ENCODE measurements around the gene EPHB3.

Gene EPHB3

GRCh38 chr3:184546252-184546651, 15.3 kb upstream of the EPHB3 start:
- Histone ChIP-seq H3K27me3 (ENCODE audit: insufficient read depth, low read length) (peaks cover 7% of the 10 kb centered on the region; the same call in 1 of the 2 replicates), H3K9ac (ENCODE audit: low read depth, low read length) (no peak overlapping the region), H3K36me3 (ENCODE audit: insufficient read depth, low read depth, low read length) (no peaks in the 10 kb centered on the region), H3K27ac (ENCODE audit: low read length) (no peak overlapping the region), H3K9me3 (ENCODE audit: insufficient read depth, low read depth, low read length) (no peaks in the 10 kb centered on the region), H3K4me3 (ENCODE audit: low read length) (no peak overlapping the region), H3K4me1 (ENCODE audit: insufficient read depth, low read length) (no peaks in the 10 kb centered on the region)

DNA sequence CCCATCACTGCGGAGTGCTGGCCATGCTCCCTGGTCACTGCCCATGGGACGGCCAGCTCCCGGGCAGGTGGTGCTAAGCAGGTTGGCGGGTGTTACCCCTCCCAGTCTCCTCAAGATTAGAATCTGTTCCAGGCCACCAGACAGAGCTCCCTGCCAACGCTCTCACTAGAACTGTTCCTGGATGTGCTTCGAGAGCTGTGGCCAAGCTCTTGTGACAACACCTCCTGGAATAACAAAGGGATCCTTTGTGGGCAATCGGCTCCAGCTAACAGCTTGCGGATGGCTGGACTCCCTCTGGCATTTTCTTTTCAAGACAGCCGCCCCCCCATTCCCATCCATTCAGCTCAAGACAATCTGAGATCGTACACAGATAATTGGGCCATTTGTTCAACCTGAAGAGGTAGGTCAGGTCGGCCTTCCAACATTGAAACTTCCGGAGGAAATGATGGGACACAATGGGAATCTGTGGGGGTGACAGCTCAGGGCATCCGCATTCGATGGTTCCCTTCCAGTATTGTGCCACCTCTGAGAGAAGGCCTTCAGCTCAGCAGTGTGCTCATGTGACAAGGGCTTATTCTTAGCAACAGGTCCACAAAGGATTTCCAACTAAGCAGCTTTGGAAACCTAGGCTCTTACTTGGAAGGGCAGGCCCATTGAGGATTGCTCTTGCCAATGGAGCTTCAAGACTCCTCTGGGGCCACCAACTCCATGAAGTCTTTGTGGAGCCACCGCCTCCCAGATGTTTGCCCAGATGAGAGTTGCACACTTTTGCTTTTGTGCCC, 11.6 kb upstream of the EPHB3 start:
- Histone ChIP-seq H3K4me3 (ENCODE audit: low read length) (no peak overlapping the region), H3K9ac (ENCODE audit: low read depth, low read length) (no peak overlapping the region), H3K4me1 (ENCODE audit: insufficient read depth, low read length) (no peaks in the 10 kb centered on the region), H3K36me3 (ENCODE audit: insufficient read depth, low read depth, low read length) (no peaks in the 10 kb centered on the region), H3K27ac (ENCODE audit: low read length) (no peak overlapping the region), H3K9me3 (ENCODE audit: insufficient read depth, low read depth, low read length) (no peaks in the 10 kb centered on the region), H3K27me3 (ENCODE audit: insufficient read depth, low read length) (peaks cover 9% of the 10 kb centered on the region; the same call in 1 of the 2 replicates)

- H3K27me3 ChIP-seq (ENCODE audit: insufficient read depth, low read length) = peaks cover 10% of the 10 kb centered on the region; the same call in 1 of the 2 replicates
Observed at GRCh38 chr3:184551103-184551502, 10.5 kb upstream of the EPHB3 start.

DNA sequence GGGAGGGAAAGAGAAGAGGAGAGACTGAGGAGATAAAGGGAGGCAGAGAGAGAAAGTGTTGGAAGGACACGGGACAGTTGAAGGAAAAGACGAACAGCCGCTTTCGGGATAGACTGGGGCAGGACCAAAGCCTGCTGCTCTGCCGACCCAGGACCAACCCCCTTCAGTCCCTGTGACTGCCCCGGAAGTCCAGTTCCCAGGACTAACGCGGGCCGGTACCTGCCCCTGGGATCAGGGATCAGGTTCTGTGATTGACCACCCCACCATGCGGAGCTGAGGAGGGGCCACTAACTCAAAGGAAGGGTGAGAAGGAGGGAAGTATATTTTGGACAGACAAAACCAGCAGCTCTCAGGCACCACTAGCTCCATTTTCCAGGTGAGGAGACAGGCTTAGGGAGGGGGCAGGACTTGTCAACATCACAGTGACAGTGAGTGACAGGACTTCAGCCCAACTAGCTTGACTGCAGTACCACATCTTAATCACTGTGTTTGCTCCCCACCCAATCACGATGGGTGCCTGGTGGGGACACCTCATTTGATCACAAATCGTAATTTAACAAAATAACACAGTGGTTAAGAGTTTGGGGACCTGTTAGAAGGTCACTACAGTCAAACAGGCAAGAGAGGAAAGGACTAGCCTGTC, 9.8 kb upstream of the EPHB3 start:
- no peak overlapping the region for H3K4me3 ChIP-seq (ENCODE audit: low read length)
- H3K9ac ChIP-seq (ENCODE audit: low read depth, low read length) = no peak overlapping the region
- no peaks in the 10 kb centered on the region; the same call in 1 of the 2 replicates for H3K4me1 ChIP-seq (ENCODE audit: insufficient read depth, low read length)
- H3K9me3 ChIP-seq (ENCODE audit: insufficient read depth, low read depth, low read length) = no peaks in the 10 kb centered on the region
- no peak overlapping the region for H3K27ac ChIP-seq (ENCODE audit: low read length)
- H3K27me3 ChIP-seq (ENCODE audit: insufficient read depth, low read length) = peaks cover 16% of the 10 kb centered on the region
- H3K36me3 ChIP-seq (ENCODE audit: insufficient read depth, low read depth, low read length) = no peaks in the 10 kb centered on the region

More at GRCh38 chr3:184551103-184551502, 10.5 kb upstream of the EPHB3 start:
- H3K27ac ChIP-seq (ENCODE audit: low read length) = no peak overlapping the region
- H3K36me3 ChIP-seq (ENCODE audit: insufficient read depth, low read depth, low read length) = no peaks in the 10 kb centered on the region
- H3K4me1 ChIP-seq (ENCODE audit: insufficient read depth, low read length) = no peaks in the 10 kb centered on the region
- no peak overlapping the region for H3K4me3 ChIP-seq (ENCODE audit: low read length)
- H3K9ac ChIP-seq (ENCODE audit: low read depth, low read length) = no peak overlapping the region
- H3K9me3 ChIP-seq (ENCODE audit: insufficient read depth, low read depth, low read length) = no peaks in the 10 kb centered on the region

DNA sequence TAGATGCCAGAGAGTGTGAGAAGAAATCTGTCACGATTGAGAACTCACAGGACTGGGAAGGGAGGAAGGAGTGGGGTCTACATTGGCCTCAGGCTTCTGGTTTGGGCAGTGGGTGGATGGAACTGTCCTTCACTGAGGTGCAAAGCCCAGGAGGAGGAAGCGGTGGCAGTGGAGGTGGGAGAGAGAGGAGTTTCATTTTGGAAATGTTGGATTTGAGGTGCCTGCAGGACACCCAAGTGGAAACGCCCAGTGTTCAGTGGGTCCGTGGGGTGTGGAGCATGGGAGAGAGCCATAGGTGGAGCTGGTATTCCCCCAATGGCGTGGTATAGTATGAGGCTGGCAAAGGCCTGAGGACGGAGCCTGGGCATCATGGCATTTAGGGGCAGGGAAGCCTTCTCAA, 9.3 kb upstream of the EPHB3 start:
- Histone ChIP-seq H3K9me3 (ENCODE audit: insufficient read depth, low read depth, low read length) (no peaks in the 10 kb centered on the region), H3K27me3 (ENCODE audit: insufficient read depth, low read length) (peaks cover 22% of the 10 kb centered on the region), H3K9ac (ENCODE audit: low read depth, low read length) (no peak overlapping the region), H3K4me1 (ENCODE audit: insufficient read depth, low read length) (no peaks in the 10 kb centered on the region; the same call in 1 of the 2 replicates), H3K36me3 (ENCODE audit: insufficient read depth, low read depth, low read length) (no peaks in the 10 kb centered on the region), H3K4me3 (ENCODE audit: low read length) (no peak overlapping the region), H3K27ac (ENCODE audit: low read length) (no peak overlapping the region)

- H3K9ac ChIP-seq (ENCODE audit: low read depth, low read length) = no peak overlapping the region
- H3K36me3 ChIP-seq (ENCODE audit: insufficient read depth, low read depth, low read length) = no peaks in the 10 kb centered on the region
- peaks cover 28% of the 10 kb centered on the region for H3K27me3 ChIP-seq (ENCODE audit: insufficient read depth, low read length)
- no peak overlapping the region for H3K4me3 ChIP-seq (ENCODE audit: low read length)
- no peaks in the 10 kb centered on the region; the same call in 1 of the 2 replicates for H3K4me1 ChIP-seq (ENCODE audit: insufficient read depth, low read length)
- H3K27ac ChIP-seq (ENCODE audit: low read length) = no peak overlapping the region
- no peaks in the 10 kb centered on the region for H3K9me3 ChIP-seq (ENCODE audit: insufficient read depth, low read depth, low read length)
Observed at GRCh38 chr3:184552863-184553262, 8.7 kb upstream of the EPHB3 start.

GRCh38 chr3:184553385-184553784, 8.2 kb upstream of the EPHB3 start:
- peaks cover 33% of the 10 kb centered on the region for H3K27me3 ChIP-seq (ENCODE audit: insufficient read depth, low read length)
- no peaks in the 10 kb centered on the region for H3K36me3 ChIP-seq (ENCODE audit: insufficient read depth, low read depth, low read length)
- H3K9ac ChIP-seq (ENCODE audit: low read depth, low read length) = no peak overlapping the region
- H3K4me3 ChIP-seq (ENCODE audit: low read length) = no peak overlapping the region
- H3K27ac ChIP-seq (ENCODE audit: low read length) = no peak overlapping the region
- no peaks in the 10 kb centered on the region for H3K9me3 ChIP-seq (ENCODE audit: insufficient read depth, low read depth, low read length)
- H3K4me1 ChIP-seq (ENCODE audit: insufficient read depth, low read length) = peaks cover 4% of the 10 kb centered on the region

GRCh38 chr3:184554461-184554860, 7.1 kb upstream of the EPHB3 start:
- no peak overlapping the region for H3K9ac ChIP-seq (ENCODE audit: low read depth, low read length)

GRCh38 chr3:184556582-184557347, 4.8 kb upstream of the EPHB3 start:
- no peaks in the 10 kb centered on the region for H3K9me3 ChIP-seq (ENCODE audit: insufficient read depth, low read depth, low read length)
- peaks cover 62% of the 10 kb centered on the region for H3K27me3 ChIP-seq (ENCODE audit: insufficient read depth, low read length)
- no peaks in the 10 kb centered on the region for H3K36me3 ChIP-seq (ENCODE audit: insufficient read depth, low read depth, low read length)
- peaks cover 13% of the 10 kb centered on the region for H3K4me1 ChIP-seq (ENCODE audit: insufficient read depth, low read length)
- no peak overlapping the region for H3K4me3 ChIP-seq (ENCODE audit: low read length)
- H3K27ac ChIP-seq (ENCODE audit: low read length) = no peak overlapping the region
- no peak overlapping the region for H3K9ac ChIP-seq (ENCODE audit: low read depth, low read length)

More at GRCh38 chr3:184554461-184554860, 7.1 kb upstream of the EPHB3 start:
- Histone ChIP-seq H3K4me3 (ENCODE audit: low read length) (no peak overlapping the region), H3K4me1 (ENCODE audit: insufficient read depth, low read length) (peaks cover 13% of the 10 kb centered on the region), H3K9me3 (ENCODE audit: insufficient read depth, low read depth, low read length) (no peaks in the 10 kb centered on the region), H3K27me3 (ENCODE audit: insufficient read depth, low read length) (peaks cover 43% of the 10 kb centered on the region), H3K36me3 (ENCODE audit: insufficient read depth, low read depth, low read length) (no peaks in the 10 kb centered on the region), H3K27ac (ENCODE audit: low read length) (no peak overlapping the region)

GRCh38 chr3:184557348-184557950, 4.1 kb upstream of the EPHB3 start:
- Histone ChIP-seq H3K36me3 (ENCODE audit: insufficient read depth, low read depth, low read length) (no peaks in the 10 kb centered on the region), H3K9me3 (ENCODE audit: insufficient read depth, low read depth, low read length) (no peaks in the 10 kb centered on the region), H3K27ac (ENCODE audit: low read length) (no peak overlapping the region), H3K4me1 (ENCODE audit: insufficient read depth, low read length) (peaks cover 13% of the 10 kb centered on the region), H3K9ac (ENCODE audit: low read depth, low read length) (no peak overlapping the region), H3K4me3 (ENCODE audit: low read length) (no peak overlapping the region), H3K27me3 (ENCODE audit: insufficient read depth, low read length) (peaks cover 62% of the 10 kb centered on the region)

GRCh38 chr3:184558726-184559125, 2.9 kb upstream of the EPHB3 start:
- Histone ChIP-seq H3K4me3 (ENCODE audit: low read length) (peak overlapping the region; percentile 30), H3K27me3 (ENCODE audit: insufficient read depth, low read length) (peaks cover 74% of the 10 kb centered on the region), H3K9me3 (ENCODE audit: insufficient read depth, low read depth, low read length) (no peaks in the 10 kb centered on the region), H3K36me3 (ENCODE audit: insufficient read depth, low read depth, low read length) (no peaks in the 10 kb centered on the region), H3K4me1 (ENCODE audit: insufficient read depth, low read length) (peaks cover 13% of the 10 kb centered on the region), H3K9ac (ENCODE audit: low read depth, low read length) (no peak overlapping the region), H3K27ac (ENCODE audit: low read length) (no peak overlapping the region)

Measured in iPS-20b (cell line).